GM23338 (cell line): ENCODE results near the gene SLC43A3. TPM values are rescaled to one million over a fixed set of nuclear protein-coding genes. Genes with fewer than 3 reads are reported as not detected.

Experiments
- ATAC-seq: fragments of 200-7000 bp; cut with Tn5 transposase; 3 replicates; pipeline ENCODE4 v1.9.1; 2020
- DNase-seq: peaks from one replicate; pipeline ENCODE4 v3.0.0-alpha.2; 2015; ENCODE audit warnings: low spot score
- H2AFZ ChIP-seq: fragments of 200-600 bp; sonication (generic); 2 replicates; pipeline ENCODE4 v1.8.0; 2016; ENCODE audit warnings: antibody characterized with exemption, mild to moderate bottlenecking, moderate library complexity
- H3F3A ChIP-seq: fragments of 200-600 bp; sonication (generic); replicated peaks from 2 replicates; pipeline ENCODE4 v1.8.0; 2017; ENCODE audit warnings: antibody characterized with exemption, mixed run types, low read depth
- H3K27ac ChIP-seq: fragments of 200-600 bp; sonication (generic); 2 replicates; pipeline ENCODE4 v1.6.1; 2016; ENCODE audit warnings: low read depth
- H3K27me3 ChIP-seq: fragments of 200-600 bp; sonication (generic); 2 replicates; pipeline ENCODE4 v1.8.0; 2016; ENCODE audit warnings: mild to moderate bottlenecking, mixed run types, moderate library complexity; ENCODE audit not compliant: insufficient read depth
- H3K36me3 ChIP-seq: fragments of 200-600 bp; sonication (generic); 2 replicates; pipeline ENCODE4 v1.8.0; 2016; ENCODE audit warnings: mild to moderate bottlenecking; ENCODE audit not compliant: insufficient read depth
- H3K4me1 ChIP-seq: fragments of 200-600 bp; sonication (generic); 2 replicates; pipeline ENCODE4 v1.8.0; 2016; ENCODE audit warnings: mild to moderate bottlenecking, moderate library complexity; ENCODE audit not compliant: insufficient read depth
- H3K4me2 ChIP-seq: fragments of 200-600 bp; sonication (generic); 2 replicates; pipeline ENCODE4 v1.7.1; 2017; ENCODE audit warnings: mixed run types
- H3K4me3 ChIP-seq: fragments of 200-600 bp; sonication (generic); 2 replicates; pipeline ENCODE4 v1.6.1; 2016; ENCODE audit warnings: mixed run types
- H3K79me2 ChIP-seq: fragments of 200-600 bp; sonication (generic); replicated peaks from 2 replicates; pipeline ENCODE4 v1.8.0; 2017; ENCODE audit warnings: mild to moderate bottlenecking; ENCODE audit not compliant: insufficient read depth
- H3K9me2 ChIP-seq: fragments of 200-600 bp; sonication (generic); 2 replicates; pipeline ENCODE4 v1.8.0; 2017; ENCODE audit not compliant: insufficient read depth
- H4K20me1 ChIP-seq: fragments of 200-600 bp; sonication (generic); replicated peaks from 2 replicates; pipeline ENCODE4 v1.8.0; 2017; ENCODE audit warnings: mild to moderate bottlenecking; ENCODE audit not compliant: insufficient read depth
- H3K27ac Mint-ChIP-seq: 2 replicates; pipeline ENCODE4 v1.8.0; 2020; ENCODE audit warnings: inconsistent platforms, mild to moderate bottlenecking, moderate library complexity, mixed read lengths
- H3K27me3 Mint-ChIP-seq: 3 replicates; pipeline ENCODE4 v1.8.0; 2022; ENCODE audit warnings: low read depth, mild to moderate bottlenecking, moderate library complexity, mixed read lengths, inconsistent platforms; ENCODE audit not compliant: insufficient read depth, poor library complexity
- H3K36me3 Mint-ChIP-seq: 3 replicates; pipeline ENCODE4 v1.8.0; 2021; ENCODE audit warnings: low read depth, mild to moderate bottlenecking, inconsistent platforms, moderate library complexity, mixed read lengths
- H3K4me1 Mint-ChIP-seq: 3 replicates; pipeline ENCODE4 v1.8.0; 2020; ENCODE audit warnings: mild to moderate bottlenecking, inconsistent platforms, mixed read lengths
- H3K4me3 Mint-ChIP-seq: 3 replicates; pipeline ENCODE4 v1.8.0; 2021; ENCODE audit warnings: moderate library complexity, mild to moderate bottlenecking, inconsistent platforms, mixed read lengths
- H3K9me3 Mint-ChIP-seq: 3 replicates; pipeline ENCODE4 v1.8.0; 2020; ENCODE audit warnings: moderate library complexity, mild to moderate bottlenecking, inconsistent platforms, mixed read lengths
- CREB1 ChIP-seq: fragments of 250-450 bp; sonication (Bioruptor Pico); IDR thresholded peaks from 2 replicates; pipeline ENCODE4 v1.5.0; 2020; ENCODE audit warnings: low read depth, mild to moderate bottlenecking, moderate library complexity
- CTCF ChIP-seq, 2 experiments: fragments of 200-600 bp in 1 of 2; sonication (generic) in 1 of 2; conservative IDR thresholded peaks; 2 replicates each; pipeline versions ENCODE4 v1.5.1 to v1.6.1; 2016 to 2017; ENCODE audit warnings: antibody characterized with exemption in 2 of 2, low read depth in 2 of 2, mild to moderate bottlenecking in 2 of 2, moderate library complexity in 1 of 2
- EZH2 ChIP-seq: fragments of 200-600 bp; sonication (generic); IDR thresholded peaks from one replicate; pipeline ENCODE4 v1.8.0; 2017; ENCODE audit warnings: antibody characterized with exemption, mild to moderate bottlenecking, low read depth; ENCODE audit not compliant: unreplicated experiment
- EZH2phosphoT487 ChIP-seq: fragments of 200-600 bp; sonication (generic); IDR thresholded peaks from one replicate; pipeline ENCODE4 v1.8.1; 2018; ENCODE audit warnings: antibody characterized with exemption; ENCODE audit not compliant: unreplicated experiment
- JUNB ChIP-seq: IDR thresholded peaks from one replicate; pipeline ENCODE4 v1.6.1; 2016; ENCODE audit warnings: antibody characterized with exemption; ENCODE audit not compliant: unreplicated experiment
- NANOG ChIP-seq: IDR thresholded peaks from 2 replicates; pipeline ENCODE4 v1.6.1; 2016; ENCODE audit warnings: antibody characterized with exemption, borderline replicate concordance
- POLR2AphosphoS5 ChIP-seq: IDR thresholded peaks from 2 replicates; pipeline ENCODE4 v1.6.1; 2016; ENCODE audit warnings: antibody characterized with exemption, low read depth
- REST ChIP-seq: IDR thresholded peaks from one replicate; pipeline ENCODE4 v1.6.1; 2018; ENCODE audit warnings: antibody characterized with exemption; ENCODE audit not compliant: unreplicated experiment
- STAT1 ChIP-seq: IDR thresholded peaks from one replicate; pipeline ENCODE4 v1.6.1; 2016; ENCODE audit warnings: antibody characterized with exemption; ENCODE audit not compliant: unreplicated experiment
- ZNF114 ChIP-seq: fragments of 250-450 bp; sonication (Bioruptor Pico); IDR thresholded peaks from 2 replicates; pipeline ENCODE4 v1.5.0; 2020; ENCODE audit warnings: mild to moderate bottlenecking, moderate library complexity
- ZNF331 ChIP-seq: fragments of 250-450 bp; sonication (Bioruptor Pico); IDR thresholded peaks from 2 replicates; pipeline ENCODE4 v1.5.0; 2020; ENCODE audit warnings: low read depth, mild to moderate bottlenecking, moderate library complexity
- ZNF462 ChIP-seq: fragments of 250-450 bp; sonication (Bioruptor Pico); IDR thresholded peaks from 2 replicates; pipeline ENCODE4 v1.5.0; 2020; ENCODE audit warnings: mild to moderate bottlenecking, moderate library complexity
- polyA plus RNA-seq: library from polyadenylated mRNA; unstranded; fragments of >200 nt; fragmentation: Nextera tagmentation; extraction: Ambion mirVana; gene quantifications from 2 replicates; pipeline ENCODE4 v1.2.1, GENCODE V29; 2016
- total RNA-seq: library from RNA; depleted of rRNA; stranded (reverse); fragments of >200 nt; shearing (Covaris generic); gene quantifications from 2 replicates; pipeline ENCODE4 v1.2.3, GENCODE V29; 2014

Gene SLC43A3
- total and polyA plus RNA-seq, 2 experiments from 2014 or later: 14.3 to 24.8 TPM

DNA sequence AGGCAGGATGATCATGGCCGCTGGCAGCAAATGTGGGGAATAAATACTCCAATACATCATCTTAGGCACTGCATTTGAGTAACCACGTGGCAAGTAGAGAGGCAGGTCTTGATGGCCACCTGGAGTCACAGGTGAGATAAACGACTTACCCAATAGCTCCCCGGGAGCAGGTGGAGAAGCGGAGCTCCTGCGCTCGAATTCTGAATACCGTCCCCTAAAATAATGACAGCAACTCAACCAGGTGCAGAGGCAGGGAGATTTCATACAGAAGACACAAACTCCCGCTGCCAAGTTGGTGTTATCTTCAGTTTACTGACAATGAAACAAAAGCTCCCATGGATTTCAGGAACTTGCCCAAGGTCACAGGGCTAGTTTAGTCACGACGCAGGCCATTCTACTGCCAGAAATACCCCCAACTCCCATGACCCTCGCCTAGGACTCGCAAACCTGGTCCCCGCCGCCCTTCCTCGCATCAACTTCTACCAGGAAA, 437 bp downstream of the SLC43A3 start:
- Histone ChIP-seq H3K27ac (no peak overlapping the region), H3K4me1 (peaks cover 15% of the 10 kb centered on the region), H3F3A (no peaks in the 10 kb centered on the region; the same call in 1 of the 2 replicates), H3K4me3 (peak overlapping the region; percentile 61), H3K4me2 (peak overlapping the region; percentile 81), H3K79me2 (0 out of 2 replicates have a peak, but pooled peaks cover 5% of the 10 kb centered on the region), H4K20me1 (no peaks in the 10 kb centered on the region; the same call in 1 of the 2 replicates), H2AFZ (peak overlapping the region; percentile 95), H3K27me3 (peaks cover 13% of the 10 kb centered on the region; the same call in 1 of the 2 replicates), H3K9me2 (no peaks in the 10 kb centered on the region), H3K36me3 (no peaks in the 10 kb centered on the region; the same call in 1 of the 2 replicates)
- peaks cover 21% of the 10 kb centered on the region for H3K27me3 Mint-ChIP-seq
- H3K9me3 Mint-ChIP-seq: no peaks in the 10 kb centered on the region
- no peak overlapping the region for H3K27ac Mint-ChIP-seq
- DNase-seq: peak; percentile 50
- TF ChIP-seq EZH2phosphoT487 (no peak), CTCF (conservative IDR thresholded peaks at IDR 0.05; ENCODE audit: low read depth in 2 of 2) (no peak), CREB1 (CRISPR knock-in tag) (no peak), ZNF462 (CRISPR knock-in tag) (no peak), NANOG (no peak), POLR2AphosphoS5 (no peak), ZNF331 (CRISPR knock-in tag) (no peak), STAT1 (no peak), EZH2 (no peak), ZNF114 (CRISPR knock-in tag) (no peak), REST (no peak), JUNB (no peak)
- H3K4me1 Mint-ChIP-seq: peaks cover 21% of the 10 kb centered on the region
- peaks cover 21% of the 10 kb centered on the region for H3K36me3 Mint-ChIP-seq
- ATAC-seq: peak; percentile 32
- H3K4me3 Mint-ChIP-seq: peak overlapping the region; percentile 82
